GM10248 (cell line): ENCODE data around the gene CTNNA3.

Source experiments
- CTCF ChIA-PET: fragments of 300-600 bp; sonication (Branson Sonifier 250); formaldehyde crosslinking; extraction: SDS; loops from one replicate; lab custom pipeline; 2021; ENCODE audit warnings: antibody characterized with exemption; lab: Yijun Ruan, JAX
- POLR2A ChIA-PET: fragments of 350-650 bp; sonication (Branson Sonifier 250); formaldehyde crosslinking; extraction: SDS; loops from one replicate; lab custom pipeline; 2020; ENCODE audit warnings: antibody characterized with exemption; lab: Yijun Ruan, JAX
- DNase-seq: peaks from one replicate; pipeline ENCODE4 v3.0.0; 2012; ENCODE audit errors: extremely low spot score
- TF ChIP-seq, protein P1 (sequence below): IDR thresholded peaks from 2 replicates; pipeline ENCODE4 v1.5.1; 2012; ENCODE audit warnings: mild to moderate bottlenecking, low read depth; ENCODE audit errors: extremely low read depth, missing control alignments, control extremely low read depth

Gene CTNNA3

DNA sequence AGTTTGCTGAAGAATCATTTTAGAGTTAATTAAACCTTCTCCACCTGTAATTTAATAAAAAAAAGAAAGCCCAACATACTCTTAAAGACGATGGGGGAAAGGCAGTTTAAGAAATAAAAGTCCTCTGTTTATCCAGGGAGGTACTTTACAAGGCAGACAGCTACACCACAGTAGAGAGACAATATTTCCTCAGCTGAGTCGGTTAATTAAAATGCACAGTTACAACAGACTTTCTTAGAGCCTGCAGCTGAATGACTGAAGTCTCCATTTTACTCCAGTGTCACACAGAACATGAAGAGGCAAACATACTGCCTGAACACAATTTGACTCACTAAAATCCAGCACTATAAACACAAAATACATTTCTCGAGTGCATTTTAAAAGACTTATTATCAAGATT, 755.0 kb downstream of the CTNNA3 start:
- POLR2A ChIA-PET, result no interaction called here
- CTCF ChIA-PET, result interaction anchor here (1.0 to 1.9 kb wide), 4 partner anchors 10 to 17 kb away, joined by 3 to 9 read pairs (median 4); partner anchors contain the start of gene LRRTM3
- DNase-seq, result no peak

DNA sequence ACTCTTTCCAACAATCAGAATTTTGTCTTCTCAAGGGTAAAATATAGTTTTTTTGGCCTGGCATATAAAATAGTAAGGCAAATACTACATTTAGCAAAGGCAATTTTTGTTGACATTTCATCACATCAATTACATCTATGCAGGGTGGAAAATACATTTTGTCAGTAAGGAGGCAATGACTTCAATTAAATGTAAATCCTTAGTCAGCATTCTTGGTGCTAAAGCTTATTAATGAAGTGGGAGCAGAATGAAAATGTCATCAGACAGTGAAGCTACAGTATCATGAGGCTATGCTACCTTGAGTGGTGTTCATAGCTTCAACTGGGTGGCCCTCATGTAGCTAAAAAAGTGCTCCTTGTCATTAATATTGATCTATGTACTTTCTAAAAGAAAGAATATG, 761.3 kb downstream of the CTNNA3 start:
- POLR2A ChIA-PET, result no interaction called here
- TF ChIP-seq, protein P1, sequence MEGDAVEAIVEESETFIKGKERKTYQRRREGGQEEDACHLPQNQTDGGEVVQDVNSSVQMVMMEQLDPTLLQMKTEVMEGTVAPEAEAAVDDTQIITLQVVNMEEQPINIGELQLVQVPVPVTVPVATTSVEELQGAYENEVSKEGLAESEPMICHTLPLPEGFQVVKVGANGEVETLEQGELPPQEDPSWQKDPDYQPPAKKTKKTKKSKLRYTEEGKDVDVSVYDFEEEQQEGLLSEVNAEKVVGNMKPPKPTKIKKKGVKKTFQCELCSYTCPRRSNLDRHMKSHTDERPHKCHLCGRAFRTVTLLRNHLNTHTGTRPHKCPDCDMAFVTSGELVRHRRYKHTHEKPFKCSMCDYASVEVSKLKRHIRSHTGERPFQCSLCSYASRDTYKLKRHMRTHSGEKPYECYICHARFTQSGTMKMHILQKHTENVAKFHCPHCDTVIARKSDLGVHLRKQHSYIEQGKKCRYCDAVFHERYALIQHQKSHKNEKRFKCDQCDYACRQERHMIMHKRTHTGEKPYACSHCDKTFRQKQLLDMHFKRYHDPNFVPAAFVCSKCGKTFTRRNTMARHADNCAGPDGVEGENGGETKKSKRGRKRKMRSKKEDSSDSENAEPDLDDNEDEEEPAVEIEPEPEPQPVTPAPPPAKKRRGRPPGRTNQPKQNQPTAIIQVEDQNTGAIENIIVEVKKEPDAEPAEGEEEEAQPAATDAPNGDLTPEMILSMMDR, result no peak
- no peak for DNase-seq
- CTCF ChIA-PET, result interaction anchor here (0.7 to 1.3 kb wide), 2 partner anchors 9 to 13 kb away, joined by 3 to 10 read pairs; partner anchors contain the start of gene LRRTM3

More for the DNA sequence above, 755.0 kb downstream of the CTNNA3 start:
- TF ChIP-seq, protein P1, result no peak

DNA sequence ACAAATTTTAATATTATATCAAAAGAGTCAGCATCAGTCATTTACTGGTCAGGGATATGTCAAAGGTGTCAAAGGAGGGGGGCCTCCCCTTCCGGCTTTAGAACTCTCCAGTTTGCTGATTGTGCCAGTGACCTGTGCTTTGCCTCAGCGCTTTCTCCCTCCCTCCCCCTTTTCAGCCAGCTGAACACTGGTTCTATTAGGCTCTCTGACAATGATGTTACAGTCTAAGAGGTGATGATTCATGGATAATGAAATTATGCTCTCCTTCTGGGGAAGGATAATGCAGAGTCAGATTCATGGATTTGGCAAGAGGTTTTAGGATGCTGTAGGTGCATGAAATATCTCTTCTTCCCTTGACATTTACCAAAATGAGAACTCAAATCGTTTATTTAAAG, 764.0 kb downstream of the CTNNA3 start:
- ChIA-PET CTCF (interaction anchor here (1.0 to 1.2 kb wide), 5 partner anchors 9 to 50 kb away, joined by 3 to 9 read pairs (median 3); no protein-coding TSS in a partner anchor), POLR2A (no interaction called here)
- TF ChIP-seq, protein P1, result no peak
- DNase-seq, result no peak

DNA sequence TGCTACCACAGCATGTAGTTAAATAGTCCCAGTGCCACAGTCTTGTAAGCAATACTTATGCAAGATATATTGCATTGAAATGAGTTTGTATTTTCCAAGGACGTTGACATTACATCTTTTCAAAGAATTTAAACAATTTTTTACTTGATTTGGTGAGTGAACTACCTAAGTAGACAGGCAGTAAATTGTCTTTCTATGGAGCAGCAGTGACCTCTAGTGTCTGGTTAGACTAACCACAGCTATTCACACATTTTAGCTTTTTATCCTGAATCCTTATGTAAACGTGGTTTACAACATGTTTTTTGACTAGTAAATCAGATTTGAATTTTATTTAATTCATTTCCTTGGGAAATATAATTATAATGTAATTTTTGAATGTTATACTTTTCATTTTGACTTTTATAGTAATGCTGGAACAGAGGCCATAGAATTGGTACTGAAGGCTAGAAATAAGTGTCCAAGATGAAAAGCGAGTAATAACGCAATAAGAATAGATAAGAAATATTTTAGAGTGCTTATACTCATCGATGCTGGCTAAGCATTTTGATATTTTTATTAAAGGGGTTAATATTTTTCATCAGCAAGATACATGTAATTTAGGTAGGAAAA, 764.6 kb downstream of the CTNNA3 start:
- DNase-seq, result peak; percentile 29
- CTCF ChIA-PET, result interaction anchor here (1.0 to 1.2 kb wide), 4 partner anchors 9 to 27 kb away, joined by 3 to 9 read pairs (median 3); no protein-coding TSS in a partner anchor
- POLR2A ChIA-PET, result no interaction called here
- TF ChIP-seq, protein P1, result peak; percentile 69

- ChIA-PET POLR2A (no interaction called here), CTCF (interaction anchor here (1.6 to 1.9 kb wide), 2 partner anchors 9 to 11 kb away, joined by 4 to 7 read pairs; no protein-coding TSS in a partner anchor)
- DNase-seq, result no peak
- TF ChIP-seq, protein P1, result no peak
Observed at GRCh38 chr10:66929375-66929774, 766.6 kb downstream of the CTNNA3 start.

- TF ChIP-seq, protein P1, result no peak
- POLR2A ChIA-PET, result no interaction called here
- no peak for DNase-seq
- CTCF ChIA-PET, result interaction anchor here (1.9 to 5.4 kb wide), 2 partner anchors 9 to 16 kb away, joined by 5 to 25 read pairs; no protein-coding TSS in a partner anchor
Observed at GRCh38 chr10:66928776-66929175, 767.2 kb downstream of the CTNNA3 start.
